Melanocyte of skin (primary cell): ENCODE results near the gene SHISA9. TPM values are rescaled to one million over a fixed set of nuclear protein-coding genes. Genes with fewer than 3 reads are reported as not detected.

ENCODE experiments used
- total RNA-seq, 2 donors: library from RNA; depleted of rRNA; stranded (reverse); fragments of >200 nt; gene quantifications; 2 replicates each; pipeline ENCODE4 v1.2.3, GENCODE V29; 2012

The SHISA9 gene
- not detected for total RNA-seq

DNA sequence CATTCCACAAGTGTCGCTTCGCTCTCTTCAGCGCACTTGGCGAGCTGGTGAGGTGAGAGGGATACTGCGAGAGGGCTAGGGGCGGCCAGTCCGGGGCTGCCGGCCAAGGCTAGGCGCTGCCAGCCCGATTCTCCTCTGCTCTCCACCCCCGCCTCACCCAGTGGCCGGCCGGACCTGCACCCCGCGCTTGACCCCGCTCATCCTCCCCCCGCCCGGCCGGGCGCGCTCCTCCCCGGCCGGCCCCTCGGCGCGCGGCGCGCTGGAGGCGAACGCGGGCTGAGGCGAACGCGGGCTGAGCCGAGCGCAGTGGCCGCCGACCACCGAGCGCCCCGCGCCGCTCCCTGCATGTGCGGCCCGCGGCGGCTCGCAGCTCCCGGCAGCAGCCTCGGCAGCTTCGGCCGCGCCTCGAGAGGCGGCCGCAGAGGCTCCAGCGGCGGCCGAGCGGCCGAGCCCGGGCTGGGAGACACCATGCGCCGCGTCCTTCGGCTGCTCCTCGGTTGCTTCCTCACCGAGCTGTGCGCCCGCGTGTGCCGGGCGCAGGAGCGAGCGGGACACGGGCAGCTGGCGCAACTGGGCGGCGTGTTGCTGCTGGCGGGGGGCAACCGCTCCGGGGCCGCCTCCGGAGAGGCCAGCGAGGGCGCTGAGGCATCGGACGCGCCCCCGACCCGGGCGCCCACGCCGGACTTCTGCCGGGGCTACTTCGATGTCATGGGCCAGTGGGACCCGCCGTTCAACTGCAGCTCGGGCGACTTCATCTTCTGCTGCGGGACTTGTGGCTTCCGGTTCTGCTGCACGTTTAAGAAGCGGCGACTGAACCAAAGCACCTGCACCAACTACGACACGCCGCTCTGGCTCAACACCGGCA, at the start of gene SHISA9:
TSS of gene SHISA9 (plus strand) at position 2 of the 865 bp plus-strand sequence.

Other genes starting within 250 kb of the SHISA9 start
- gene CPPED1, start 97.7 kb upstream of the SHISA9 start, total RNA-seq: 10 to 100 TPM; 30.6 to 32.0 TPM